Fibroblast of mammary gland (primary cell): ENCODE measurements around the gene NXF3.
"Not testable (repeated sequence)": the region's sequence is repeated elsewhere in the genome, so short reads cannot be mapped to it uniquely, and the experiment has no call there.

Experiments
- DNase-seq: peaks from one replicate; pipeline ENCODE4 v3.0.0-alpha.2; 2010; ENCODE audit warnings: low read depth
- H3K4me3 ChIP-seq: 2 replicates; pipeline ENCODE4 v1.5.1; 2011; ENCODE audit warnings: low read depth, mild to moderate bottlenecking, low read length, moderate library complexity; ENCODE audit not compliant: control insufficient read depth
- TF ChIP-seq, protein P1 (sequence below): conservative IDR thresholded peaks from 2 replicates; pipeline ENCODE4 v1.5.1; 2011; ENCODE audit warnings: low read depth, low read length, inconsistent platforms; ENCODE audit not compliant: control insufficient read depth, insufficient read depth

The NXF3 gene

DNA sequence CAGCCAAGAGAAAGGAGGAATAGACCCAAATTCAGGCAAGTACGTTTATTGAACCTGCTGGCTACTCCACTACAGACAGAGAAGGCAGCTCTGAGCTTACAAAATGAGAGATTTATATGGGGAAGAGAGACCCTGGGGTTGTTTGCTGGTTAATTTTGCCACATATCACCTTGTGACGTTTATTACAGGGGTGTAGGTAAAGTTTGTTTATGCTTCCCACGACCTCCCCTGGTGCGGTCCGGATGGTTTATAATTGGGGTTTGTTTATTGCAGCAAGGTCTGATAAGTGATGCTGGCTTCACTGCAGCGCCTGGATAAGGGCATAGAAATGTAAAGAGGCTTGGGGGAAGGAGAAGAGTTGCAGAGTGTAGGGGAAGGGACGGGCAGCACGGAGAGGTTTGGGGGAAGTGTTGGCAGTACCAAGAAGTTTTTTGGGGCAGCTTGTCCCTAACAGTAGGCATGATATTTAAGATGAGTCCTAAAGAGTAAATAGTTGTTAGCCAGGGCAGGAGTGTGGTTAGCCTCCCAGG is 41.6 kb downstream of the NXF3 start:
- TF ChIP-seq, protein P1, sequence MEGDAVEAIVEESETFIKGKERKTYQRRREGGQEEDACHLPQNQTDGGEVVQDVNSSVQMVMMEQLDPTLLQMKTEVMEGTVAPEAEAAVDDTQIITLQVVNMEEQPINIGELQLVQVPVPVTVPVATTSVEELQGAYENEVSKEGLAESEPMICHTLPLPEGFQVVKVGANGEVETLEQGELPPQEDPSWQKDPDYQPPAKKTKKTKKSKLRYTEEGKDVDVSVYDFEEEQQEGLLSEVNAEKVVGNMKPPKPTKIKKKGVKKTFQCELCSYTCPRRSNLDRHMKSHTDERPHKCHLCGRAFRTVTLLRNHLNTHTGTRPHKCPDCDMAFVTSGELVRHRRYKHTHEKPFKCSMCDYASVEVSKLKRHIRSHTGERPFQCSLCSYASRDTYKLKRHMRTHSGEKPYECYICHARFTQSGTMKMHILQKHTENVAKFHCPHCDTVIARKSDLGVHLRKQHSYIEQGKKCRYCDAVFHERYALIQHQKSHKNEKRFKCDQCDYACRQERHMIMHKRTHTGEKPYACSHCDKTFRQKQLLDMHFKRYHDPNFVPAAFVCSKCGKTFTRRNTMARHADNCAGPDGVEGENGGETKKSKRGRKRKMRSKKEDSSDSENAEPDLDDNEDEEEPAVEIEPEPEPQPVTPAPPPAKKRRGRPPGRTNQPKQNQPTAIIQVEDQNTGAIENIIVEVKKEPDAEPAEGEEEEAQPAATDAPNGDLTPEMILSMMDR: no peak
- H3K4me3 ChIP-seq: no peak overlapping the region
- no peak for DNase-seq

GRCh38 chrX:103033371-103033770 is 59.6 kb downstream of the NXF3 start:
- DNase-seq, H3K4me3 ChIP-seq: not testable (repeated sequence)
